ENCODE results near the gene ZNF292. TPM values are rescaled to one million over a fixed set of nuclear protein-coding genes. Genes with fewer than 3 reads are reported as not detected.

The ZNF292 gene
- total RNA-seq, 1 donor = 39.4 TPM

DNA sequence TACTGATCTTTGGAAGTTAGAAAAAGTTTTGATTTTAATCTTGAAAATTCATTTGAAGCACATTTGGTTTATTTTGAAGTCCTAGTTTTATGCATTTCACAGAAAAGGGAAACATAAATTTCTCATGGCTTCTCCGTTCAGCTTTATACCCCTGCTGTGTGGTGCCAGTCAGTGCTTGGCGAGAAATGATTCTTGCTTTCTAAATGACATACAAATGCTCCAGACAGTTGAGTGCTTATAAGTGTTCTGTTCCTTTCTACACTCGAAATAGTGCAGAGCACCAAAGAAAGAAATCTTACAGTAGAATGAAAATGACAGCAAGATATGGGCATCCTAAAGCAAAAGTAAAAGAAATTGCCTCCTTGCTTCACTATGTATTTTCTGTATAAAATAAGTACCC lies 9.0 kb upstream of the ZNF292 start:
- H3K27me3 ChIP-seq (ENCODE audit: insufficient read depth, low read length) = no peaks in the 10 kb centered on the region
- H3K36me3 ChIP-seq (ENCODE audit: insufficient read depth, low read length) = no peaks in the 10 kb centered on the region
- H3K27ac ChIP-seq (ENCODE audit: low read depth, low read length) = no peak overlapping the region
- H3K79me2 ChIP-seq (ENCODE audit: insufficient read depth, low read length) = no peaks in the 10 kb centered on the region
- peaks cover 1% of the 10 kb centered on the region for H3K4me1 ChIP-seq (ENCODE audit: insufficient read depth, low read length)
- TF ChIP-seq, protein P1, sequence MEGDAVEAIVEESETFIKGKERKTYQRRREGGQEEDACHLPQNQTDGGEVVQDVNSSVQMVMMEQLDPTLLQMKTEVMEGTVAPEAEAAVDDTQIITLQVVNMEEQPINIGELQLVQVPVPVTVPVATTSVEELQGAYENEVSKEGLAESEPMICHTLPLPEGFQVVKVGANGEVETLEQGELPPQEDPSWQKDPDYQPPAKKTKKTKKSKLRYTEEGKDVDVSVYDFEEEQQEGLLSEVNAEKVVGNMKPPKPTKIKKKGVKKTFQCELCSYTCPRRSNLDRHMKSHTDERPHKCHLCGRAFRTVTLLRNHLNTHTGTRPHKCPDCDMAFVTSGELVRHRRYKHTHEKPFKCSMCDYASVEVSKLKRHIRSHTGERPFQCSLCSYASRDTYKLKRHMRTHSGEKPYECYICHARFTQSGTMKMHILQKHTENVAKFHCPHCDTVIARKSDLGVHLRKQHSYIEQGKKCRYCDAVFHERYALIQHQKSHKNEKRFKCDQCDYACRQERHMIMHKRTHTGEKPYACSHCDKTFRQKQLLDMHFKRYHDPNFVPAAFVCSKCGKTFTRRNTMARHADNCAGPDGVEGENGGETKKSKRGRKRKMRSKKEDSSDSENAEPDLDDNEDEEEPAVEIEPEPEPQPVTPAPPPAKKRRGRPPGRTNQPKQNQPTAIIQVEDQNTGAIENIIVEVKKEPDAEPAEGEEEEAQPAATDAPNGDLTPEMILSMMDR (IDR thresholded peaks at IDR 0.05; ENCODE audit: extremely low read depth, low read depth, low read length) = no peak
- no peaks in the 10 kb centered on the region for H3K9me3 ChIP-seq (ENCODE audit: low read depth, low read length)
- no peak overlapping the region for H3K4me2 ChIP-seq (ENCODE audit: insufficient read depth, low read length)
- H3K4me3 ChIP-seq (ENCODE audit: insufficient read depth, low read length) = no peak overlapping the region
- H4K20me1 ChIP-seq (ENCODE audit: insufficient read depth, low read length) = no peaks in the 10 kb centered on the region
- H2AFZ ChIP-seq (ENCODE audit: low read length) = no peak overlapping the region
- DNase-seq (ENCODE audit: insufficient read length, low spot score, missing footprints) = no peak

GRCh38 chr6:87150406-87150805 lies 5.0 kb upstream of the ZNF292 start:
- H3K9me3 ChIP-seq (ENCODE audit: low read depth, low read length) = no peaks in the 10 kb centered on the region
- no peaks in the 10 kb centered on the region for H4K20me1 ChIP-seq (ENCODE audit: insufficient read depth, low read length)
- no peak overlapping the region for H3K27ac ChIP-seq (ENCODE audit: low read depth, low read length)
- H3K4me2 ChIP-seq (ENCODE audit: insufficient read depth, low read length) = no peak overlapping the region
- peaks cover 23% of the 10 kb centered on the region for H3K79me2 ChIP-seq (ENCODE audit: insufficient read depth, low read length)
- peaks cover 26% of the 10 kb centered on the region for H3K4me1 ChIP-seq (ENCODE audit: insufficient read depth, low read length)
- H3K36me3 ChIP-seq (ENCODE audit: insufficient read depth, low read length) = no peaks in the 10 kb centered on the region
- DNase-seq (ENCODE audit: insufficient read length, low spot score, missing footprints) = no peak
- TF ChIP-seq, protein P1 (IDR thresholded peaks at IDR 0.05; ENCODE audit: extremely low read depth, low read depth, low read length) = no peak
- H3K4me3 ChIP-seq (ENCODE audit: insufficient read depth, low read length) = no peak overlapping the region
- H3K27me3 ChIP-seq (ENCODE audit: insufficient read depth, low read length) = no peaks in the 10 kb centered on the region
- no peak overlapping the region for H2AFZ ChIP-seq (ENCODE audit: low read length)

GRCh38 chr6:87151471-87151780 lies 3.9 kb upstream of the ZNF292 start:
- DNase-seq (ENCODE audit: insufficient read length, low spot score, missing footprints) = peak; percentile 84
- peaks cover 27% of the 10 kb centered on the region for H3K4me1 ChIP-seq (ENCODE audit: insufficient read depth, low read length)
- peaks cover 33% of the 10 kb centered on the region for H3K79me2 ChIP-seq (ENCODE audit: insufficient read depth, low read length)
- no peaks in the 10 kb centered on the region for H3K9me3 ChIP-seq (ENCODE audit: low read depth, low read length)
- peak overlapping the region; percentile 97 for H2AFZ ChIP-seq (ENCODE audit: low read length)
- TF ChIP-seq, protein P1 (IDR thresholded peaks at IDR 0.05; ENCODE audit: extremely low read depth, low read depth, low read length) = no peak
- H3K27ac ChIP-seq (ENCODE audit: low read depth, low read length) = peak overlapping the region; percentile 51
- H3K4me3 ChIP-seq (ENCODE audit: insufficient read depth, low read length) = peak overlapping the region; percentile 75
- H3K4me2 ChIP-seq (ENCODE audit: insufficient read depth, low read length) = peak overlapping the region; percentile 92
- no peaks in the 10 kb centered on the region for H3K36me3 ChIP-seq (ENCODE audit: insufficient read depth, low read length)
- H4K20me1 ChIP-seq (ENCODE audit: insufficient read depth, low read length) = peaks cover 4% of the 10 kb centered on the region
- no peaks in the 10 kb centered on the region for H3K27me3 ChIP-seq (ENCODE audit: insufficient read depth, low read length)

DNA sequence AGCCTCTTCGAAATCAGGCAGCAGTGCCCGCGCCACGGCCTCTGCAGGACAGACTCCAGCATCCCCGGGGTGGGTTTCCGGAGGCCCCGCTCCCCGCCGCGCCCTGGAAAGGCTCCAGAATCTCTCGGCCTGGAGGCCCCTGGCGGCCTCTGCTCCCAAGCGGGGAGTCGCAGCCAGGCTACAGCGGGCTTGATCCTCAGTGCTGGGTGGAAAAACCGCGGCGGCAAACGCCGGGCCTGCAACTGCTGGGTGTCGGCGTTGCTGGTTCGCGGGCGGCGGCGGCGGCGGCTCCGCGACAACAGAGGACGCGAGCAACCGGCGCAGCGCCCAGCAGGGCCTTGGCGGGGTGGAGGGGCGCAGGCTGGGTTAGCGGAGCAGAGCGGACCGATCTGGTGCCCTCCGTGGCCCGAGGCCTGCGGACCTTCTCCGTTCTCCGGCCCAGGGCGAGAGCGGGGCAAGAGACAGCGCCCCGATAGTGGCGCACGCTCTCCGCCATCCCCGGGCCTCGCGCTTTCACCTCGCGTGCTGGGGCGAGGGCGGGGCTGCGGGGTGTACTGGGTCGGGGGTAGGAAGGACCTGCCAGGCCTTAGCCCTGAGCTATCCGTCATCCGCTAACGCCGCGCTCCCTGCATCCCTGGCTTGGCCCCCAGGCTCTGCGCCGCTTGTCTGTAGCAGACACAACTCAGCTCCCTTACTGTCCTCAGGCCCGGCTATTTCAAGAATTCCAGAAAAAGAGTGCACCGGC lies 3.4 kb upstream of the ZNF292 start:
- H3K4me2 ChIP-seq (ENCODE audit: insufficient read depth, low read length) = peak overlapping the region; percentile 92
- no peaks in the 10 kb centered on the region for H3K36me3 ChIP-seq (ENCODE audit: insufficient read depth, low read length)
- peaks cover 38% of the 10 kb centered on the region for H3K79me2 ChIP-seq (ENCODE audit: insufficient read depth, low read length)
- H3K4me3 ChIP-seq (ENCODE audit: insufficient read depth, low read length) = peak overlapping the region; percentile 75
- H3K27me3 ChIP-seq (ENCODE audit: insufficient read depth, low read length) = no peaks in the 10 kb centered on the region
- TF ChIP-seq, protein P1 (IDR thresholded peaks at IDR 0.05; ENCODE audit: extremely low read depth, low read depth, low read length) = no peak
- peaks cover 9% of the 10 kb centered on the region for H4K20me1 ChIP-seq (ENCODE audit: insufficient read depth, low read length)
- no peaks in the 10 kb centered on the region for H3K9me3 ChIP-seq (ENCODE audit: low read depth, low read length)
- peak overlapping the region; percentile 97 for H2AFZ ChIP-seq (ENCODE audit: low read length)
- peak overlapping the region; percentile 51 for H3K27ac ChIP-seq (ENCODE audit: low read depth, low read length)
- peak; percentile 73 for DNase-seq (ENCODE audit: insufficient read length, low spot score, missing footprints)
- H3K4me1 ChIP-seq (ENCODE audit: insufficient read depth, low read length) = peaks cover 31% of the 10 kb centered on the region
